ENCODE measurements around the gene TULP4.
"Not testable (repeated sequence)": the region's sequence is repeated elsewhere in the genome, so short reads cannot be mapped to it uniquely, and the experiment has no call there.

The TULP4 gene

DNA sequence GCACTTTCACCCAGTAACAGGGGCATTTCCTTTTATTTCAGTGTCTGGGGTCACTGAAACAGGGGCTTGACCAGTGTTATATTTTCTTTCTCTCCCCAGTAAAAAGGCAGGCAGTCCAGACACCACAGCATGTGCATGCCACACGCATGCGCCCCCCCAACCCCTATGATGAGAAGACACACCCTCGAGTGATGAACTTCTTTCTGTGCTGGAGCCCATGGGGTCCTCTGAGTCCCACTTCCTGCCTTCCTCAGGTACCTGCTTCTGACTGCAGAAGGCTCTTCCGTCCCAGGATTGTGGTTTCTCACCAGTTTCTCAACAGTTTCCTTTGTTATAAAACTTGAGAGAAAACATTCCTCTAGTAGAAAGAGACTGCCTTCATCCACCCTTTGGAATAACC is 201.9 kb downstream of the TULP4 start:
- DNase-seq = no peak

GRCh38 chr6:158514991-158515390 is 202.7 kb downstream of the TULP4 start:
- DNase-seq = no peak

GRCh38 chr6:158516098-158516497 is 203.8 kb downstream of the TULP4 start:
- DNase-seq = no peak

DNA sequence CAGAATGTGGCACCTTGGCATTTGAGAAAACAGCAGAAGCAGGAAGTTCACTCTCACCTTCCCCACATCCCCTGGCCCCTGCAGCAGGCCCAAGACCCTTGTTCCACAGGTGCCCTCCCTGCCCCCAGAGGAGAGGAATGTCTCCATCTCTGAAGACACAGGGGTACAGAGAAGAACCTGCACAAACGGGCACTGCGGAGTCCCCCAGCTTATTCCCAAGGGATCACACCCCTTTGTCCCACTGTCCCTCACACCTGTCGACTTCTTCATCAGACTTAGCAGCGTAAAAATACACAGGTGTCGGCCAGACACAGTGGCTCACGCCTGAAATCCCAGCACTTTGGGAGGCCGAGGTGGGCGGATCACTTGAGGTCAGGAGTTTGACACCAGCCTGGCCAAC is 204.8 kb downstream of the TULP4 start:
- no peak for DNase-seq

DNA sequence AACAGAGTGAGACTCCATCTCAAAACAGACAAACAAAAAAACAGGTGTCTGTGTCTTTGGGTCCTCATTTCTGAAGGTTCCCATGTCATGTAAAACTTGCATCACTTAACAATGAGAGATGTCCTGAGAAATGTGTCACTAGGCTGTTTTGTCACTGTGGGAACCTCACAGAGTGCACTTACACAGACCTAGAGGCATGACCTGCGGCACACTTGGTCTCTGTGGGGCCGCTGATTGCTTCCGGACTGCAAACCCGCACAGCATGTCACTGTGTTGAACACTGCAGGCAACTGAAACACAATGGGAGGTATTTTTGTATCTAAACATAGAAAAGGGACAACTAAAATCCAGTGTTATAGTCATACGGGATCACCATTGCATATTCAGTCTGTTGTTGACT is 205.3 kb downstream of the TULP4 start:
- no peak for DNase-seq

DNA sequence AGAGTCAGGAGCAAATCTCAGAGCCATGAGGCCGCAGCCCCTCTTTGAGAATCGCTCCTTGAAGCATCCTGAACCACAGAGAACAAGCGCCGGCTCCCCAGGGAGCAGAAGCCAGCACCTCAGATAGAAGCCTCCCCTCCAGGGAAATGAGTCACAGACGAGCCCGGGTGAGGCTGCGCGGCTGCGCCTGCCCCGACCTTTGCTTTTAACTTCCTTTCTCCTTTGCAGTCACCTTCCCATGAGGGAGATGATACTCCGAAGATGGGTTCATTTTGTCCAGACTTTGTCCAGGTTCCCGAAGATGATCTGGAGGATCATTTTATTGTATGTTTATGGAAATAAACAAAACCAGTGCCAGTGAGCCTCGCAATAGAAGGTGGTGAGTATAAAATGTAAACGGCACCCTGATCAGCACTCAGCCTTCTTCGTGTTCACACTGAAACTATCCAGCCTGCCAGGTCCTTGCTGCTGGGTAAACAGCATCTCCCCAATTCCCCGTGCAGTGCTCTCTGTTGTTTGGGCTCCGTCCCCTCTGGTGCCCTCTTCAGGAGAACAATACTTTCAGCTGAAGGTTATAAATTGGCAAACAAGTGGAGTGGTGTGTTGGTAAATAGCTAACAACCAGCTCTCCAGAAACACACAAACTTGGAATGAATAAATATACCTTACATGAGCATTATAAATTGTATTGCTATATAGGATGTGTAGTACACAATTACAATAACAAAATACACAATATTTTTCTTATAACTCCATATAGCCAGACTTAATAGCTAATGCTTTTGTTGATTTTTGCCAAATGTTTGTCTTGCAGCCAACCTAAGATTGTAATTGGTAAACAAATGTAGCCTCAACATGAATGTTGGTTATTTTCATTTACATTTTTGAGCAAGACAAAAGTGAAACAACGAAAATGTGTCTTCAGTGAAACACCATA is 206.2 kb downstream of the TULP4 start:
- DNase-seq = peak; percentile 76

DNA sequence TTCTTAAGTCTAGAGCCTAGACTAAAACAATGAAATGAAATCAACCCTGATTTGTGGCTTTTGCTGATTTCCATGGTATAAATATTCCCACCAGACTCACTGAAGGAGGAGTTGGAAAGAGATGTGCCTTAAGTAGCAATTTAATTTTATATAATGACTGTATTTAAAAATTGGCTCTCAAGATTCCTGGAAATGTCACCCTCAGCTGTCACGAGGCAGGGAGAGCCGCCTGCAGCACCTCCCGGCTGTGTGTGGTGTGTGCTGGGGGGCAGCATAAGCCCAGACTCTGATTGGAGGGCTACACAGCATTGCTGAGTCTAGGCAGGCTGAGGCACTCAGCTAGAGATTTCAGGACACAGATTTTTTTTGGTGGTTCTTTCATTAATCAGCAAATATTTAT is 207.0 kb downstream of the TULP4 start:
- no peak for DNase-seq

DNA sequence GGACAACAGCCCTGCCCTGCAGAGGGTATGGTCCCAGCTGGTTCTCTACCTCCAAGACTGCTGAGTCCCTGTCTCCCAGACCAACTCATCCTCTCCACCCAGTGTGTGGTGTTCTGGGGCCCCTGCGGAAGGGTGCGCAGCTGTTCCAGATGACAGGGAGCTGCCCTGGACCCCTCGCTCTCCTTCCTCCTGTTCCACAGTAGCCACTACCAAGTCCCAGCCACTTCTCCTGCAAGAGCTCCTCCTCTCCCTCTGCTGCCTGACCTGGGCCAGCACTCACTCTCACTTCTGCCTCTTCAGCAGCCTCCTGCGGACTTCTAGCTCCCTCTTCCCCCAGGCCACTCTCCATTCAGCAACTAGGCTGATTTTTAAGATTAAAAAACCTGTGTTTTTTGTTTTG is 207.5 kb downstream of the TULP4 start:
- DNase-seq = no peak

DNA sequence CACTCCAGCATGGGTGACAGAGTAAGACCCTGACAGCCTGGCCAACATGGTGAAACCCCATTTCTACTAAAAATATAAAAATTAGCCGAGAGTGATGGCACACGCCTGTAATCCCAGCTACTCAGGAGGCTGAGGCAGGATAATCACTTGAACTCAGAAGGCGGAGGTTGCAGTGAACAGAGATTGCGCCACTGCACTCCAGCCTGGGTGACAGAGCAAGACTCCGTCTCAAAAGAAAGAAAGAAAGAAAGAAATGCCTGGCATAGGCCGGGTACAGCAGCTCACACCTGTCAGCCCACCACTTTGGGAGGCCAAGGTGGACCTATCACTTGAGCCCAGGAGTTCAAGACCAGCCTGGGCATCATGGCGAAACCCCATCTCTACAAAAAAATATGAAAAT is 208.7 kb downstream of the TULP4 start:
- DNase-seq = not testable (repeated sequence)

GRCh38 chr6:158521759-158522158 is 209.5 kb downstream of the TULP4 start:
- DNase-seq = no peak

DNA sequence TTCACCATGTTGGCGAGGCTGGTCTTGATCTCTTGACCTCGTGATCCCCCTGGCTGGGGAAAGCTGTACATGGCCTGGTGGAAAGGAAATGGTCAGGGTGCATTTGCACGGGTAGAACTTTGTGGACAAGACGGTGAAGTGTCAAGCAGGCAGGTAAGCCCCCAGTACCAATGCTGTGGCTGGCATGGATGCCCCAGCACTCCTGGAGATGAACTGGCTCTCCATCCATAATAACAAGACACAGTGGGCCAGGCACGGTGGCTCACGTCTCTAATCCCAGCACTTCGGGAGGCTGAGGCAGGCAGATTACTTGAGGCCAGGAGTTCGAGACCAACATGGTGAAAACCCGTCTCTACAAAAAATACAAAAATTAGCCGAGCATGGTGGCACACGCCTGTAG is 210.4 kb downstream of the TULP4 start:
- no peak for DNase-seq

GRCh38 chr6:158524311-158524710 is 212.0 kb downstream of the TULP4 start:
- DNase-seq = no peak

GRCh38 chr6:158527858-158528257 is 215.6 kb downstream of the TULP4 start:
- not testable (repeated sequence) for DNase-seq

GRCh38 chr6:158528826-158529225 is 216.6 kb downstream of the TULP4 start:
- DNase-seq = no peak

GRCh38 chr6:158529629-158530028 is 217.4 kb downstream of the TULP4 start:
- no peak for DNase-seq

GRCh38 chr6:158531566-158531965 is 219.3 kb downstream of the TULP4 start:
- no peak for DNase-seq

DNA sequence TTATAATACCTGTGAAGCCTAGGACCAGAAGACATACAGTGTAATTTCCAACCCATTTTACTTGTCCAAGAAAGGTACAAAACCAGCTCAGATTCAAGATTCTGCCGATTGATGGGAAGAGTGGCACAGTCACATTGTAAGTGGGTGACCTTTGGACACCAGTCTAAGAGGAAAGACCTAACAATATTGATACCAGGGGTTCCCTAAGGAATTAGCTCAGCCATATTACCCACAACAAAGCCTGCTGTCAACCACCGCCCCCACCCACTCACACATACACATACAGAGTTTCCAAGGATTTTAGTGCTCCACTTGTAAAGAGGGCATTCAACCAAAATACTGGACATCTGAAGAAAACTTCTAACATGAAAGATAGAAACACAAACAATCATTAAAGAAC is 219.7 kb downstream of the TULP4 start:
- no peak for DNase-seq

- peak; percentile 41 for DNase-seq
These were observed 224.0 kb downstream of the TULP4 start for GRCh38 chr6:158536084-158536890.

- DNase-seq = peak; percentile 31
These were observed 224.9 kb downstream of the TULP4 start for GRCh38 chr6:158536891-158537798.

DNA sequence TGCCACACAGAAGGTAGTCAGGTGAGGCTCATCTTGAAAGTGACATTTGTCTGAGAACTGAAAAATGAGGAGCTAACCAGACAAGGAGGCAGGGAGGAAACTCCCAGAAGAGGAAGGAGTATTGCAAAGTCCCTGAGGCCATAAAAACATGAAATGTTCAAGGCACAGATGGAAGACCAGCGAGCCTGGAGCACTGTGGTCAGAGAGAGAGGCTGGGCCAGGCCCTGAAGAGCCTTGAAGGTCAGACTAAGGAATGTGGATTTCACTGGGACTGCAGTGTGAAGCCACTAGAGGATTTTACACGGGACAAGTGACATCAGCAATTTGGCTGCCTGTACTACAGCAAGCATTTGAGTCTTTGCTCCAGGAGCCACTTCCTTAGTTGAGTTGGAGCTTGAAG is 226.5 kb downstream of the TULP4 start:
- no peak for DNase-seq

DNA sequence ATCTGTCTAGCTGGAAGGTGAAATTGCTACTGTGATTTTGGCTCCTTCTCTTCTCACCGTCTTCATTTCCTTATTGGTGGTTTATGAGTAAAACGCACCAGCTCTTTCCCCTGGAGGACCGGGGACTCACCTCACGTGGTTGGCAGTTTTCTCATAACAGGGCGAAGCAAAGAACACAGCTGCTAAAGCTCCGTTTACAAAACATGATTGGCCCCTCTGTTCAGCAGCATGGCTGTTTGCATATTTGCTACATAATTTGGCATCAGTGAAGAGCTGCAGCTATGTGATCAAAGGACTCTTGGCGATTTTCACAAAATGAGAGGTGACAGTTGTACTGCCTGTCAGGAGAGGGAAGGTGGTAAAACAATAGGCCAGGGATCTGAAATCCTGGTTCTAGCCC is 227.1 kb downstream of the TULP4 start:
- DNase-seq = no peak

GRCh38 chr6:158539881-158540280 is 227.6 kb downstream of the TULP4 start:
- DNase-seq = no peak

DNA sequence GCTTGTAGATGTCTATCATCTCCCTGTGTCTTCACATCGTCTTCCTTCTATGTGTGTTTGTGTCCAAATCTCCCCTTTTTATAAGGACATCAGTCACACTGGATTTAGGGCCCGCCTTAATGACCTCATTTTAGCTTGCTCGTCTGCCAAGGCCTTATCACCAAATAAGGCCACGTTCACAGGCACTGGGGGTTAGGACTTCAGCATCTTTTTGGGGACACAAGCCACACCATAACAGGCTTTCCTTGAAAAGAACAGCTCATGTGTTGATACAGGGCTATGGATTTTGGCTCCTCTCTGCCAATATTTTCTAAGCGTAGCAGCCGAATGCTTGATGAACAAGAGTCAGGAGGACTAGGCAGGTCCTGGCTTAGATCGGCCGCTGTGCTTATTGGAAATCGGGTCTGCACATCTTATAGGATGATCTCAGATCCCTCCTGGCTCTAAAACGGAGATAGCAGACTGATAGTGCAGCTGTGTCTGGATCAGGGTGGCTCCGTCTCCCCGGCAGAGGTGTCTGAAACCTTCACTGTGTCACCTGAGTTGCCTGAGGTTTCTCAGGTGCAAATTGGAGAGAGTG is 231.4 kb downstream of the TULP4 start:
- no peak for DNase-seq
